Small intestine (tissue), 7 donors: ENCODE results near the gene AUTS2. TPM values are rescaled to one million over a fixed set of nuclear protein-coding genes. Genes with fewer than 3 reads are reported as not detected.

ENCODE experiments used
- DNase-seq, 2 donors: peaks; one replicate each; pipeline versions ENCODE4 v3.0.0 to v3.0.0-alpha.2; 2013
- FAIRE-seq: peaks from 2 replicates; lab custom pipeline; 2012; peaks lifted over from hg19 to GRCh38; lab: Jason Lieb, UNC
- H3K27ac ChIP-seq, 3 donors: one replicate each; pipeline ENCODE4 v1.5.1; 2013; ENCODE audit warnings: low read length in 2 of 3, mild to moderate bottlenecking in 2 of 3, control low read depth in 1 of 3, inconsistent platforms in 1 of 3, low read depth in 1 of 3, moderate library complexity in 1 of 3
- H3K27me3 ChIP-seq, 3 donors: one replicate each; pipeline ENCODE4 v1.6.1; 2013; ENCODE audit warnings: low read length in 3 of 3, inconsistent platforms in 1 of 3; ENCODE audit not compliant: control insufficient read depth in 3 of 3, insufficient read depth in 3 of 3
- H3K36me3 ChIP-seq, 3 donors: one replicate each; pipeline ENCODE4 v1.6.1; 2013; ENCODE audit warnings: low read length in 3 of 3, inconsistent platforms in 1 of 3, low read depth in 1 of 3, mild to moderate bottlenecking in 1 of 3, moderate library complexity in 1 of 3; ENCODE audit not compliant: control insufficient read depth in 3 of 3, insufficient read depth in 2 of 3
- H3K4me1 ChIP-seq, 3 donors: one replicate each; pipeline ENCODE4 v1.6.1; 2013; ENCODE audit warnings: low read length in 2 of 3, inconsistent platforms in 1 of 3, low read depth in 1 of 3, mild to moderate bottlenecking in 1 of 3, moderate library complexity in 1 of 3; ENCODE audit not compliant: control insufficient read depth in 3 of 3, insufficient read depth in 2 of 3
- H3K4me3 ChIP-seq, 3 donors: one replicate each; pipeline ENCODE4 v1.5.1; 2013; ENCODE audit warnings: low read length in 3 of 3, control low read depth in 1 of 3, inconsistent platforms in 1 of 3, low read depth in 1 of 3, mild to moderate bottlenecking in 1 of 3, moderate library complexity in 1 of 3
- H3K9me3 ChIP-seq, 2 donors: one replicate each; pipeline ENCODE4 v1.6.1; 2013; ENCODE audit warnings: low read depth in 1 of 2, low read length in 1 of 2; ENCODE audit not compliant: control insufficient read depth in 2 of 2, insufficient read depth in 1 of 2
- WGBS, 3 donors: extraction: QIAGEN DNeasy Blood & Tissue Kit; methylation state at CpG; one replicate each; pipeline ENCODE4 v1.1.7; 2013; 5-methylcytosine and 5-hydroxymethylcytosine counted together
- polyA plus RNA-seq, 4 donors: library from polyadenylated mRNA; stranded (reverse) in 3 of 4; unstranded in 1 of 4; fragments of 200-250 nt in 3 of 4; fragments of 120-200 nt in 1 of 4; gene quantifications; one replicate each; pipeline versions ENCODE4 v1.2.1 to v1.2.3, GENCODE V29; 2013
- donor health status: healthy with polysubstance abuse.
- donor health status: control.
- donor health status: control.
- donor health status: Bipolar disorder and iron deficiency.
- donor health status: healthy.

Gene AUTS2
- polyA plus RNA-seq, 4 donors = 4.9 to 43.5 (median 13.6) TPM

DNA sequence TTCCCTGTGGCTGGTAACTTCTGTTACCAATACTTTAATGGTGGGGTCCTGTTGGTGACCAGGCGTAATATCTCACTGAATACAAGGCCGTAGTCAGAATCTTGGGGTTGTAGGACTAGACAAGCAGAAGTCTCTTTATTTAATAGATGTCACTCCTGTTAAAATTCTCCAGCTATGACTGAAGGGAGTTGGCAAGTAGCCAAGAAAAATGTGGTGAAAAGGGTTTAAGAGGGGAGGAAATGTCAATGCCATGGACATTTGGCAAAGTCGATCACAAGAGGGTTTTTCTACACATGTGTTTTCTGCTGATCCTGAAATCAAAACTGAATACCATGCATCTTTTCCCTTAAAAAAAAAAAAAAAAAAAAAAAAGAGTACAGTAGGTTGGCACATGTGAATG is 533.5 kb downstream of the AUTS2 start:
- Histone ChIP-seq H3K27ac (no peak overlapping the region), H3K4me3 (no peak overlapping the region), H3K4me1 (peaks cover 0 to 4% (median 0%) of the 10 kb centered on the region in 3 donors), H3K36me3 (no peaks in the 10 kb centered on the region), H3K9me3 (no peaks in the 10 kb centered on the region), H3K27me3 (no peaks in the 10 kb centered on the region)
- 67 to 94% (median 78%) methylated on average over 3 of the region's 3 CpGs for WGBS, 3 donors
- no peak for FAIRE-seq
- no peak for DNase-seq

DNA sequence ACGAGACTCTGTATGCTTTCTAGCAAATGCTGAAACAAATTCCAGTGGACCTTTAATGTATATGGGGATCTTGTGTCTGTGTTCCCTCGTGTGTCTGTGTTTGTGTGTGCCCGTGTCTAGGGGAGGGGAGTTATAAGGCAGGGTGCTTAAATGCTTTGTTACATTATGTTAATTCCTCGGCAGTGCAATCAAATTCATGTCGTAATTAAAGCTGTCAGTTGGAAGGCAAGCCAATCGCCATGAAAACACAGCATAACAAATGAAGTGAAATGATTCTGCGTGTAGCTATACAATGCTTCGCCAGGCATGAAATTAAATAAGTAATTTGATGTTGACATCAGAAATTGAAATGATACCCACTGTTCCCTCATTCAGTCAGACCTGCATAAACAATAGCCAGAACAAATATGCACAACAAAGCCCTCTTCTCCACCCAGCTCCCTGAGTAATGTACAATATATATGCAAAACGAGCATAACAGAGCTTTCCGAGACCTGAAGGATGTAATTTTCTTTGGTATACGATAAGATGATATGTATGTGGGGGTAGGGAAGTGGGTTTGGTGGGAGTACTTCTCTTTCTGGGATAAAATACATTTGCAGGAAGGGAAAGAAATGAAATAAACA is 534.1 kb downstream of the AUTS2 start:
- no peak for FAIRE-seq

DNA sequence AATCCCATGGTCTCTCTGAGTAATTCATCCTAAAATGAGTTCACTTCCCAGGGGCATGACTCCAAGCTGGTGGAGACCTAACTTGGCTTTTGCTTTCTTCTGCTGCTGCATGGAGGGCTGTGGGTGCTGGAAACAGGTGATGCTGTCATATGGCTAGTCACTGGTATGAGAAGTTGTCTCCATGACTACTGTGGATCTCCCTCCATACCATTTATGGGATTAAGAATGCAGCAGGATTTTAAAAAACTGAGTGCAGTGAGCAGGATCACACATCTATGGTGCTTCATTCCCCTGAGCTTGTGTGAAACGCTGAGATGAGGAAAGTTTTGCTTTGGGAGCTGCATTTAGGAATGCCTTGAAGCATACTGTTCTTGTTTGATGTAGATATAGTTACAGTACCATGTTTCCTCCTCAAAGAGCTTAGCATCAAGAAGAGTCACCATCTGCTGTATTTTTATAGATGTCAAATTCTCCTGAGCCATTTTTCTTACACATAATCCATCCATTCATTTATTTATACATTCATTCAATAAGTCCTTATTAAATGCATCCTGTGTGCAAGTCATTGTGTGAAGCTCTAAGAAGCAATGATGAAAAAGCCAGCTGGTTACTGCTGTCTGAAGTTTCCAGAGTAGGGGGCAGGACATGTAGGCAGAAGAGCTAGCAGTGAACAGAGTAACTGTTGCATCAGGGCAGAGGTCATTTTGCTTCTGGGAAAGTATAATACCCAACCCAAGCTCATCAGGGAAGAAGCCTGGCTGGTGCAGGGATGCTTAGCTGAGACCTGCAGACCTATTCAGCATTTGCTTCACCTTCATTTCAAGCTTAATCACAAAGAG is 534.8 kb downstream of the AUTS2 start:
- Histone ChIP-seq H3K4me3 (no peak overlapping the region), H3K36me3 (no peaks in the 10 kb centered on the region), H3K27ac (no peak overlapping the region), H3K27me3 (no peaks in the 10 kb centered on the region), H3K4me1 (peaks cover 0 to 4% (median 0%) of the 10 kb centered on the region in 3 donors), H3K9me3 (no peaks in the 10 kb centered on the region)
- 67 to 76% (median 75%) methylated on average over 1 of the region's 1 CpG for WGBS, 3 donors
- FAIRE-seq (no peak), DNase-seq (no peak)

More for the DNA sequence above, 534.1 kb downstream of the AUTS2 start:
- no peak for DNase-seq
- WGBS, 3 donors = 82 to 85% (median 82%) methylated on average over 11 of the region's 11 CpGs
- Histone ChIP-seq H3K27ac (no peak overlapping the region), H3K27me3 (no peaks in the 10 kb centered on the region), H3K36me3 (no peaks in the 10 kb centered on the region), H3K9me3 (no peaks in the 10 kb centered on the region), H3K4me1 (peaks cover 0 to 4% (median 0%) of the 10 kb centered on the region in 3 donors), H3K4me3 (no peak overlapping the region)

DNA sequence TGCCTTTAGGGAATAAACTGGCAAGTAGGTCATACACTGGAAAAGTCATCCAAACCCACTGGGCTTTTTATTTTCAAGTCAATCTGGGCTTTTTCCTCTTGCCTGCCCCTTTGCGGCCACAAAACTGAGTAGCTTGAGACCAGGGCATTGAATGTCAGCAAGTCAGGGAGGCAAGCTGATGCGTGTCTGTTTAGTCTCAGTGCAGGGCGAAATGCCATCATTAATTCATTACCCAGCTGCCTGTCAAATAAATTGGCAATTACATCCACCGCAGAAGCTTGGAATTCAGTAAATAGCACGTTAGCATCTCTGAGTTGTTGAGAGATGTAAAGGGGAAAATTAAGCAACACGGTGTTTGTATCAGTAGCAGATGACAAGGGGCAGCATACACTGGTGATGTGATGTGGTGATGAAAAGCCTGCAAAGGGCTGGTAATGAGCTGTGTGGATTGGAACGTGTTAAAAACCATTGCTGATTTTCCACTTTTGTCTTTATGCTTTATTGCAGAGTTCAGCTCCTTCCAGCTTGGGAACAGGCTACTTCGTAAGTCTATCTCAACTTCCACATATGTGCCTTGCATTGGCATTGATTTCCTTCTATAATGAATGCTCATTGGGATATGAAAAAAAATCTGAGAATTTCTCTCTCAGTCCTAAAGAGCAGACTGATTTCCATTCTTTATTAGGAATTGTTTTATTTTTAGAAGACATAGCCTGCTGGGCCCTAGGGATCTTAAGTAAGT is 535.9 kb downstream of the AUTS2 start:
- Histone ChIP-seq H3K36me3 (no peaks in the 10 kb centered on the region), H3K27me3 (no peaks in the 10 kb centered on the region), H3K4me3 (no peak overlapping the region), H3K4me1 (peaks cover 0 to 4% (median 0%) of the 10 kb centered on the region in 3 donors), H3K27ac (no peak overlapping the region), H3K9me3 (no peaks in the 10 kb centered on the region)
- DNase-seq = no peak
- FAIRE-seq = no peak
- WGBS, 3 donors = 73 to 86% (median 77%) methylated on average over 8 of the region's 8 CpGs

DNA sequence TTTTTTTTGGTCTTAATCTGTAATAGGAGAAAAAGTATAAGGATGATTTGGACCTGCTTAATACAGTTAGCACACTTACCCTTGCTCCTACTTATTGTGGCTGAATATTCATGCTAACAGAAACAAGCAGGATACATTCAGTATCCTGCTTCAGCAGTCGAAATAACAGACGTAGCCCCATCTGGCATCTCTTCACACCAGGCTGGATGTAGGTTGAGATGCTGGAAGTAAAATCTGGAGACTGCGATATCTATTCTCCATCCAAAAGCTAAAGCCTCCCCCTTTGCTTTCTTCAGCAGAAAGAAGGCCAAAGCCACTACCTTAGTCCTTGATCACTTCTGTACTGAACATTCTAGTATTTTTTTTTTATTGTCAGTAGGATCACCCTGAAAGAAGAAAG is 537.4 kb downstream of the AUTS2 start:
- H3K27ac ChIP-seq = no peak overlapping the region
- FAIRE-seq = no peak
- H3K4me3 ChIP-seq = no peak overlapping the region
- H3K27me3 ChIP-seq = no peaks in the 10 kb centered on the region
- WGBS, 3 donors = 89 to 92% (median 92%) methylated on average over 3 of the region's 3 CpGs
- no peaks in the 10 kb centered on the region for H3K9me3 ChIP-seq
- DNase-seq = no peak
- H3K4me1 ChIP-seq = peaks cover 0 to 4% (median 0%) of the 10 kb centered on the region in 3 donors
- no peaks in the 10 kb centered on the region for H3K36me3 ChIP-seq

DNA sequence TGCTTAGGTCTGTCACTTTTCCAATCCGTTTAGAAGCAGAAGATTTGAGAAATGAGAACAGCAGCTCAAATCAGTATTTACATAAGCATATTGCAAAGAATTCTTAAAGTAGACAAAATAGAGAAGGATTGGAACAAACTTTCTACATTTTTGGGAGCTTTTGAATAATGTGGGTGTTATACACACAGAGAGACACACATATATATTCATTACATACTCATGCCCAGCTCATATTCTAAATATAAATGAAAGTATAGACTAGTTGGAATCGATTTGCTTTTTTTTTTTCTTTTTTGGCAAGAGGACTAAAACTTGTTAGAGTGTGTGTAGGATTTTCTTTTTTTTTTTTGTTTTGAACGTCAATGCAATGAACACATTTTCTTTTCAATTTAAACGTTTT is 538.9 kb downstream of the AUTS2 start:
- no peaks in the 10 kb centered on the region for H3K9me3 ChIP-seq
- DNase-seq = no peak
- H3K27me3 ChIP-seq = no peaks in the 10 kb centered on the region
- 50 to 63% (median 57%) methylated on average over 4 of the region's 4 CpGs for WGBS, 3 donors
- no peak for FAIRE-seq
- no peak overlapping the region for H3K4me3 ChIP-seq
- no peaks in the 10 kb centered on the region for H3K36me3 ChIP-seq
- peaks cover 0 to 4% (median 0%) of the 10 kb centered on the region in 3 donors for H3K4me1 ChIP-seq
- no peak overlapping the region for H3K27ac ChIP-seq

DNA sequence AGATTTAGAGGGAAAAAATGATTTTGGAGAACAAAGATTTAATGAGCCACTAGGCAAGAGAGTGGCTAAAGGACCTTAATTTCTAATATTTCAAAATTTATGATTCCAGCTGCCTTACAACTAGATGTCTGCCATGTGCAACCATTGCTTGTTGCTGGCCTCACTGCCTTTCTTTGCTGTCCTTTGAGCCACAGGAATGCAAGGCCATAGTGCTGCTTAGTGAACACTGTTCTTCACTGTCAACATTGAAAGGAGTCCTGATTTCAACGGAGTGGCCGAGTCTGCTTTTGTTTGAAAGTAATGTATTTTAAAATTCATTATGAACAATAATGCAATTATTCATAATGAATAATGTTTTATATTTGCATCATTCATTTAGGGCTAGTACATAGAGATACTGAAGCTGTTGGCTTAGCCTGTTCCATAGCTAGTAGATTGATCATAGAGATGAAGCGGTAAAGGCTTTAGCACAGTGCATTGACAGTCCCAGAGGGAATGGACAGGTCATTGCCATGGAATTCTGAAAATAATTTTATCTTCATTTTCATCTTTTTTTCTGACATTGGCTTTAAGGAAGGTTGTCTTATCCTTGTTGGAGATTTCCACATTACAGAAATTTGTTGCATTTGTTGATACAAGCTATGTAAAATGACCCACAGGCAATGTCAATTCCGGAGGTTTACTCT is 544.1 kb downstream of the AUTS2 start:
- DNase-seq = no peak
- WGBS, 3 donors = 81 to 94% (median 91%) methylated on average over 4 of the region's 4 CpGs
- H3K4me3 ChIP-seq = no peak overlapping the region
- H3K27me3 ChIP-seq = no peaks in the 10 kb centered on the region
- no peaks in the 10 kb centered on the region for H3K4me1 ChIP-seq
- FAIRE-seq = no peak
- H3K27ac ChIP-seq = no peak overlapping the region
- H3K36me3 ChIP-seq = no peaks in the 10 kb centered on the region
- H3K9me3 ChIP-seq = no peaks in the 10 kb centered on the region
